ENCODE data around the gene MBTD1.

The MBTD1 gene

GRCh38 chr17:51234162-51234561 is 25.7 kb downstream of the MBTD1 start:
- peaks cover 25% of the 10 kb centered on the region for H3K79me1 ChIP-seq (replicated peaks; ENCODE audit: low read length, poor library complexity, severe bottlenecking)

DNA sequence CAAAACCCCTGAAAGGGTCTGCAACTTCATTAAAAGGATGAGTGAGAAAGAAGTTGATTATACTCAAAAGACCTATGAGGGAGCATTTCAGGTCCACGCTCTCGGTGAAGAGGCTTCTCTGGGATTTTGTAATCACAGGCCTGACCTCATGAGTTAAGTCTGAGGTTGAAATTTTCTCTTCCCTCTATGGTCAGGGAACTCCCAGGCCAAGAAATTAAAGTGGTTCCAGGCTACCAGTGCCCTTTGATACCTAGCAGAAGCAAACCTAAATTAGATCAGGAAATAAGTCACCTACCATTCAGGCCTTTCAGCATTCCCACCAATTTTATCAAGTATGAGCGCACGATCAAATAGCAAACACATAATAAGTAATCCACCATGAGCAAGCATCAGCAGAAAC is 27.9 kb downstream of the MBTD1 start:
- 92% methylated on average over 4 of the region's 4 CpGs for WGBS
- H2BK5ac ChIP-seq (ENCODE audit: low read depth, low read length, poor library complexity, severe bottlenecking): no peak overlapping the region
- H2BK12ac ChIP-seq (ENCODE audit: low read length in 2 of 2): no peak overlapping the region
- H3K23ac ChIP-seq (ENCODE audit: low read length in 2 of 2): no peak overlapping the region
- no peak overlapping the region for H3K14ac ChIP-seq (ENCODE audit: low read length in 2 of 2)
- no peaks in the 10 kb centered on the region for H3K27me3 ChIP-seq (ENCODE audit: control insufficient read depth in 1 of 2, insufficient read depth in 1 of 2, low read length in 2 of 2)
- no peak overlapping the region for H2AFZ ChIP-seq (ENCODE audit: low read depth, low read length)
- peaks cover 21% of the 10 kb centered on the region for H3K79me1 ChIP-seq (replicated peaks; ENCODE audit: low read length, poor library complexity, severe bottlenecking)
- H3K18ac ChIP-seq (ENCODE audit: low read depth in 1 of 2, low read length in 2 of 2): no peak overlapping the region
- H3K4ac ChIP-seq (ENCODE audit: low read depth in 1 of 2, low read length in 2 of 2): no peak overlapping the region
- no peak overlapping the region for H3K9ac ChIP-seq (ENCODE audit: low read length)
- no peak overlapping the region for H3K4me3 ChIP-seq (ENCODE audit: insufficient read depth in 1 of 2, low read depth in 1 of 2, low read length in 2 of 2)
- no peak overlapping the region for H4K8ac ChIP-seq (ENCODE audit: low read length)
- H3K36me3 ChIP-seq (ENCODE audit: control insufficient read depth in 1 of 2, insufficient read depth in 2 of 2, low read depth in 1 of 2, low read length in 2 of 2): peaks cover 0 to 3% of the 10 kb centered on the region in 2 experiments
- no peak overlapping the region for H2BK15ac ChIP-seq (ENCODE audit: low read depth, poor library complexity, severe bottlenecking)
- no peak overlapping the region for H2BK120ac ChIP-seq (ENCODE audit: low read depth, low read length)
- no peak overlapping the region for H2AK5ac ChIP-seq (ENCODE audit: low read length, severe bottlenecking)
- H3K4me1 ChIP-seq (ENCODE audit: control insufficient read depth, insufficient read depth, low read depth, low read length): peaks cover 1% of the 10 kb centered on the region
- DNase-seq: no peak
- H3K9me3 ChIP-seq (ENCODE audit: control insufficient read depth, low read length): no peaks in the 10 kb centered on the region
- H3K27ac ChIP-seq (ENCODE audit: low read length, poor library complexity, severe bottlenecking): no peak overlapping the region
- H4K91ac ChIP-seq (ENCODE audit: low read length): no peak overlapping the region
- no peak overlapping the region for H3K4me2 ChIP-seq (ENCODE audit: low read length, poor library complexity, severe bottlenecking)

More at GRCh38 chr17:51234162-51234561, 25.7 kb downstream of the MBTD1 start:
- H2BK120ac ChIP-seq (ENCODE audit: low read depth, low read length): no peak overlapping the region
- H3K9me3 ChIP-seq (ENCODE audit: control insufficient read depth, low read length): no peaks in the 10 kb centered on the region
- no peak overlapping the region for H3K23ac ChIP-seq (ENCODE audit: low read length in 2 of 2)
- H3K4me2 ChIP-seq (ENCODE audit: low read length, poor library complexity, severe bottlenecking): no peak overlapping the region
- peaks cover 0 to 3% of the 10 kb centered on the region in 2 experiments for H3K36me3 ChIP-seq (ENCODE audit: control insufficient read depth in 1 of 2, insufficient read depth in 2 of 2, low read depth in 1 of 2, low read length in 2 of 2)
- H3K4me1 ChIP-seq (ENCODE audit: control insufficient read depth, insufficient read depth, low read depth, low read length): no peaks in the 10 kb centered on the region
- 98% methylated on average over 5 of the region's 6 CpGs for WGBS
- H3K4ac ChIP-seq (ENCODE audit: low read depth in 1 of 2, low read length in 2 of 2): no peak overlapping the region
- no peak overlapping the region for H4K8ac ChIP-seq (ENCODE audit: low read length)
- no peak overlapping the region for H3K27ac ChIP-seq (ENCODE audit: low read length, poor library complexity, severe bottlenecking)
- no peak overlapping the region for H2AK5ac ChIP-seq (ENCODE audit: low read length, severe bottlenecking)
- H2BK12ac ChIP-seq (ENCODE audit: low read length in 2 of 2): no peak overlapping the region
- H3K27me3 ChIP-seq (ENCODE audit: control insufficient read depth in 1 of 2, insufficient read depth in 1 of 2, low read length in 2 of 2): no peaks in the 10 kb centered on the region
- no peak overlapping the region for H3K9ac ChIP-seq (ENCODE audit: low read length)
- H3K4me3 ChIP-seq (ENCODE audit: insufficient read depth in 1 of 2, low read depth in 1 of 2, low read length in 2 of 2): no peak overlapping the region
- DNase-seq: no peak
- no peak overlapping the region for H2BK15ac ChIP-seq (ENCODE audit: low read depth, poor library complexity, severe bottlenecking)
- no peak overlapping the region for H2BK5ac ChIP-seq (ENCODE audit: low read depth, low read length, poor library complexity, severe bottlenecking)
- H4K91ac ChIP-seq (ENCODE audit: low read length): no peak overlapping the region
- H2AFZ ChIP-seq (ENCODE audit: low read depth, low read length): no peak overlapping the region
- H3K14ac ChIP-seq (ENCODE audit: low read length in 2 of 2): no peak overlapping the region
- no peak overlapping the region for H3K18ac ChIP-seq (ENCODE audit: low read depth in 1 of 2, low read length in 2 of 2)

DNA sequence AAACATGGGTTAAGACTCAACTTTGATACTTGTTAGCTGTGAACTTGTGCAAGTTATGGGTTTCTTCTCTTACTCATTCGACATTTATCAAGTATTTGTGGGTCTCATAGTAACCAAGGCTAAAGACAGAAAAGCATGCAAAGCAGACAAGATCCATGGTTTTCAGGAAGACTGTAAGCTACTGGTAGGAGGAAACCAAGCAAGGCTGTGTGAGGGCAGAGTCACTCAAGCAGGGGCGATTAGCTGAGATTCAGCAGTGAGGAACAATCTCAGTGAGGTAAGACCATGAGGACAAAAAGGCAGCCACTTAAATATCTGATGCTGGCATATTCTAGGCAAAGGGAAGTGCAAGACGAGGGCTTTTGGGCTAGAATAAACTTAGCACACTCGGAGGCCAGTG is 29.5 kb downstream of the MBTD1 start:
- H3K23ac ChIP-seq (ENCODE audit: low read length in 2 of 2): no peak overlapping the region
- no peaks in the 10 kb centered on the region for H3K36me3 ChIP-seq (ENCODE audit: control insufficient read depth in 1 of 2, insufficient read depth in 2 of 2, low read depth in 1 of 2, low read length in 2 of 2)
- H2BK5ac ChIP-seq (ENCODE audit: low read depth, low read length, poor library complexity, severe bottlenecking): no peak overlapping the region
- no peak overlapping the region for H2AK5ac ChIP-seq (ENCODE audit: low read length, severe bottlenecking)
- 93% methylated on average over 4 of the region's 4 CpGs for WGBS
- H4K91ac ChIP-seq (ENCODE audit: low read length): no peak overlapping the region
- DNase-seq: no peak
- H4K8ac ChIP-seq (ENCODE audit: low read length): no peak overlapping the region
- H2BK12ac ChIP-seq (ENCODE audit: low read length in 2 of 2): no peak overlapping the region
- H3K14ac ChIP-seq (ENCODE audit: low read length in 2 of 2): no peak overlapping the region
- peaks cover 3% of the 10 kb centered on the region for H3K4me1 ChIP-seq (ENCODE audit: control insufficient read depth, insufficient read depth, low read depth, low read length)
- no peak overlapping the region for H2BK15ac ChIP-seq (ENCODE audit: low read depth, poor library complexity, severe bottlenecking)
- H3K27me3 ChIP-seq (ENCODE audit: control insufficient read depth in 1 of 2, insufficient read depth in 1 of 2, low read length in 2 of 2): no peaks in the 10 kb centered on the region
- no peaks in the 10 kb centered on the region for H3K9me3 ChIP-seq (ENCODE audit: control insufficient read depth, low read length)
- no peak overlapping the region for H2BK120ac ChIP-seq (ENCODE audit: low read depth, low read length)
- H3K27ac ChIP-seq (ENCODE audit: low read length, poor library complexity, severe bottlenecking): no peak overlapping the region
- no peak overlapping the region for H3K18ac ChIP-seq (ENCODE audit: low read depth in 1 of 2, low read length in 2 of 2)
- H3K4me2 ChIP-seq (ENCODE audit: low read length, poor library complexity, severe bottlenecking): no peak overlapping the region
- H3K79me1 ChIP-seq (replicated peaks; ENCODE audit: low read length, poor library complexity, severe bottlenecking): peaks cover 23% of the 10 kb centered on the region
- H3K9ac ChIP-seq (ENCODE audit: low read length): no peak overlapping the region
- no peak overlapping the region for H2AFZ ChIP-seq (ENCODE audit: low read depth, low read length)
- H3K4me3 ChIP-seq (ENCODE audit: insufficient read depth in 1 of 2, low read depth in 1 of 2, low read length in 2 of 2): no peak overlapping the region
- no peak overlapping the region for H3K4ac ChIP-seq (ENCODE audit: low read depth in 1 of 2, low read length in 2 of 2)

GRCh38 chr17:51229889-51230288 is 30.0 kb downstream of the MBTD1 start:
- Histone ChIP-seq H2BK12ac (ENCODE audit: low read length in 2 of 2) (no peak overlapping the region), H3K4me2 (ENCODE audit: low read length, poor library complexity, severe bottlenecking) (no peak overlapping the region), H2AK5ac (ENCODE audit: low read length, severe bottlenecking) (no peak overlapping the region), H2AFZ (ENCODE audit: low read depth, low read length) (no peak overlapping the region), H3K27ac (ENCODE audit: low read length, poor library complexity, severe bottlenecking) (no peak overlapping the region), H3K9me3 (ENCODE audit: control insufficient read depth, low read length) (no peaks in the 10 kb centered on the region), H2BK5ac (ENCODE audit: low read depth, low read length, poor library complexity, severe bottlenecking) (no peak overlapping the region), H2BK120ac (ENCODE audit: low read depth, low read length) (no peak overlapping the region), H4K91ac (ENCODE audit: low read length) (no peak overlapping the region), H3K27me3 (ENCODE audit: control insufficient read depth in 1 of 2, insufficient read depth in 1 of 2, low read length in 2 of 2) (no peaks in the 10 kb centered on the region), H3K4me3 (ENCODE audit: insufficient read depth in 1 of 2, low read depth in 1 of 2, low read length in 2 of 2) (no peak overlapping the region), H2BK15ac (ENCODE audit: low read depth, poor library complexity, severe bottlenecking) (no peak overlapping the region), H3K23ac (ENCODE audit: low read length in 2 of 2) (no peak overlapping the region), H3K14ac (ENCODE audit: low read length in 2 of 2) (no peak overlapping the region), H3K4me1 (ENCODE audit: control insufficient read depth, insufficient read depth, low read depth, low read length) (peaks cover 3% of the 10 kb centered on the region), H3K9ac (ENCODE audit: low read length) (no peak overlapping the region), H4K8ac (ENCODE audit: low read length) (no peak overlapping the region), H3K4ac (ENCODE audit: low read depth in 1 of 2, low read length in 2 of 2) (no peak overlapping the region), H3K79me1 (replicated peaks; ENCODE audit: low read length, poor library complexity, severe bottlenecking) (peaks cover 22% of the 10 kb centered on the region), H3K36me3 (ENCODE audit: control insufficient read depth in 1 of 2, insufficient read depth in 2 of 2, low read depth in 1 of 2, low read length in 2 of 2) (no peaks in the 10 kb centered on the region), H3K18ac (ENCODE audit: low read depth in 1 of 2, low read length in 2 of 2) (no peak overlapping the region)
- 100% methylated on average over 3 of the region's 3 CpGs for WGBS
- no peak for DNase-seq

Data from mesenchymal stem cell (in vitro differentiated cells and primary cell).